SK-N-SH treated with all-trans-retinoic acid at 6 μM for 48 hours (cell line): Measurements from ENCODE around the gene PRKAR1B.

Source experiments
- ARNTL ChIP-seq: fragments of 450-650 bp; formaldehyde crosslinking; IDR thresholded peaks from 2 replicates; pipeline ENCODE4 v1.5.0; 2020; ENCODE audit warnings: low read depth, mild to moderate bottlenecking, moderate library complexity, borderline replicate concordance
- CREB5 ChIP-seq: fragments of 250-450 bp; sonication (Bioruptor Pico); IDR thresholded peaks from 2 replicates; pipeline ENCODE4 v1.5.1; 2020; ENCODE audit warnings: low read depth, mild to moderate bottlenecking, moderate library complexity
- CSDC2 ChIP-seq: fragments of 250-450 bp; sonication (Bioruptor Pico); IDR thresholded peaks from 2 replicates; pipeline ENCODE4 v1.5.0; 2020; ENCODE audit warnings: mild to moderate bottlenecking, moderate library complexity
- PPARA ChIP-seq: fragments of 250-450 bp; sonication (Bioruptor Pico); IDR thresholded peaks from 2 replicates; pipeline ENCODE4 v1.5.0; 2020; ENCODE audit warnings: mild to moderate bottlenecking, borderline replicate concordance
- RARB ChIP-seq: fragments of 250-450 bp; sonication (Bioruptor Pico); IDR thresholded peaks from 2 replicates; pipeline ENCODE4 v1.8.0; 2021; ENCODE audit warnings: mild to moderate bottlenecking, moderate library complexity
- SNAI2 ChIP-seq: fragments of 250-450 bp; sonication (Bioruptor Pico); IDR thresholded peaks from 2 replicates; pipeline ENCODE4 v1.5.0; 2020; ENCODE audit warnings: mild to moderate bottlenecking, moderate library complexity
- TSHZ2 ChIP-seq: fragments of 250-450 bp; sonication (Bioruptor Pico); IDR thresholded peaks from 2 replicates; pipeline ENCODE4 v1.5.0; 2020; ENCODE audit warnings: mild to moderate bottlenecking, moderate library complexity
- ZFP3 ChIP-seq: fragments of 250-450 bp; sonication (Bioruptor Pico); IDR thresholded peaks from 2 replicates; pipeline ENCODE4 v1.5.0; 2020; ENCODE audit warnings: mild to moderate bottlenecking, moderate library complexity
- ZFP30 ChIP-seq: fragments of 450-650 bp; formaldehyde crosslinking; IDR thresholded peaks from 2 replicates; pipeline ENCODE4 v1.5.0; 2022; ENCODE audit warnings: mild to moderate bottlenecking, moderate library complexity
- TF ChIP-seq, protein P1 (sequence below): fragments of 250-450 bp; sonication (Bioruptor Pico); IDR thresholded peaks from 2 replicates; pipeline ENCODE4 v1.8.0; 2020; ENCODE audit warnings: mild to moderate bottlenecking, moderate library complexity, borderline replicate concordance

- no peak for TF ChIP-seq ZFP30 (CRISPR knock-in tag)
- TF ChIP-seq CREB5 (CRISPR knock-in tag), result no peak
- no peak for TF ChIP-seq ZFP3
- no peak for TF ChIP-seq CSDC2 (CRISPR knock-in tag)
- TF ChIP-seq, protein P1, sequence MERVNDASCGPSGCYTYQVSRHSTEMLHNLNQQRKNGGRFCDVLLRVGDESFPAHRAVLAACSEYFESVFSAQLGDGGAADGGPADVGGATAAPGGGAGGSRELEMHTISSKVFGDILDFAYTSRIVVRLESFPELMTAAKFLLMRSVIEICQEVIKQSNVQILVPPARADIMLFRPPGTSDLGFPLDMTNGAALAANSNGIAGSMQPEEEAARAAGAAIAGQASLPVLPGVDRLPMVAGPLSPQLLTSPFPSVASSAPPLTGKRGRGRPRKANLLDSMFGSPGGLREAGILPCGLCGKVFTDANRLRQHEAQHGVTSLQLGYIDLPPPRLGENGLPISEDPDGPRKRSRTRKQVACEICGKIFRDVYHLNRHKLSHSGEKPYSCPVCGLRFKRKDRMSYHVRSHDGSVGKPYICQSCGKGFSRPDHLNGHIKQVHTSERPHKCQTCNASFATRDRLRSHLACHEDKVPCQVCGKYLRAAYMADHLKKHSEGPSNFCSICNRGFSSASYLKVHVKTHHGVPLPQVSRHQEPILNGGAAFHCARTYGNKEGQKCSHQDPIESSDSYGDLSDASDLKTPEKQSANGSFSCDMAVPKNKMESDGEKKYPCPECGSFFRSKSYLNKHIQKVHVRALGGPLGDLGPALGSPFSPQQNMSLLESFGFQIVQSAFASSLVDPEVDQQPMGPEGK (CRISPR knock-in tag), result no peak
- no peak for TF ChIP-seq RARB (CRISPR knock-in tag)
- no peak for TF ChIP-seq SNAI2 (CRISPR knock-in tag)
- TF ChIP-seq TSHZ2, result no peak
- TF ChIP-seq ARNTL (CRISPR knock-in tag), result no peak
- TF ChIP-seq PPARA (CRISPR knock-in tag), result no peak
Observed at GRCh38 chr7:635227-635626, 91.9 kb downstream of the PRKAR1B start.
